ENCODE results near the gene PDE4D.
"Not testable (repeated sequence)": the region's sequence is repeated elsewhere in the genome, so short reads cannot be mapped to it uniquely, and the experiment has no call there.

Gene PDE4D

DNA sequence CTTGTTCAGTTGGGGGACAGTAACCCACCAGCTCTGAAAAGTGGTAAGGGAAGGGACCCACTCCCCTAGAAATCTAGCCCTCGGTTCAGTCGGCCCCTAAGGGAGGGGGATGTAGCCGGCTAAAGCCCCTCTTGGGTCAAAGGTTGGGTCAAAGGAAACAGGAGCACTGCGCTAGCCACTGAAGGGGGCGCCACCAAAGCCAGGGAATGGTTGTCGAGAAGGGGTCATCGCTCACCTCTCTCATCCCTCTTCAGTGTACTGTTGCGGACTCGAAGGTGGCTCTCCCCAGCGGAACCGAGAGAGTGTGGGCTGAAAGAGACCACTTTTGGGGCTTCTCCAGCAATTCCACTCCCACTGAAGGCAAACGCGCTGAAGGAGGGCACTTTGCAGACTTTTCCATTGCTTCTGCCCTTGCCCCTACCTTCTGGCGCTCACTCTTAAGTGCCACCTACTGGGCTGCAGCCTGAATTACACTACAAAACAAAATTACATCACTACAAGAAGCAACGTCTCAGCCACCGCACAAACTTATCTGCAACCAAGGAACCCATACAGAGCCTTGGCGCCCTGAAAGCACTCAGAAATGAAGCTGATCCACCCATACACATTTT is 396.9 kb downstream of the PDE4D start:
- no peak for DNase-seq

DNA sequence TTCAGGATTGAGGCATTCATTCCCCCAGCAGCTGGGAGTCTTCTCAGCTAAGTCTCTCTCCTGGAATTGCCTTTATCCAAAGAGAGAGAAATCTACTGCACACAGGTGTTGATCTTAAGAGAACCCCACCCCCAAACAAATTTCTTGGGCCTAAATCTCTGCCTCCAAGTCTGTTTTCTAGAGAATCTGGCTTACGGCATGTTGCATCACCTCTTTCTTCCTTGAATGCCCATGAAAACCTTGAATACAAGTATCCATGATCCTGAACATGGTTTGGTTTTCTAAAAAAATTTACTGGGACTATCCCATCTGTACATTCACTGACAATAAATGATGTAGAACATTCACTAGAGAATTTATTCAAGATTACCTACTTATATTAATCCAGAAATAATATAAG is 401.6 kb downstream of the PDE4D start:
- no peak for DNase-seq

DNA sequence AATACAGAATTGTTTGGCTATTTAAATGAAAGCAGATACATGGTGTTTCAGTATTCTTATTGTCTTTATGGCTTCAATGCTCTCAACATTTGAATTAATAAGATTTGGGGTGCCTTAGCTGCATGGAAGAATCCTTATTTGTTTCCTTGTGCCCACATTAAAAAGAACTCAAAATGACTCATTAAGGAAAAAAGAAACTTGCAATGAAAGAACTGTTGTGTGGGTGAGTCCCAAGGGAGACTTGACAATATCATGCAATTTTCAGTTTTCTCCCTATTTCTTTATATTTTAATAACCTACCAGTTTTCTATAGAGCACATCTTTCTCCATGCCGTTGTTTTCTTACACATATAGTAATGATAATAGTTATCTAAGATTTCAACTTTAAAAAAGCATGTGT is 404.0 kb downstream of the PDE4D start:
- no peak for DNase-seq

DNA sequence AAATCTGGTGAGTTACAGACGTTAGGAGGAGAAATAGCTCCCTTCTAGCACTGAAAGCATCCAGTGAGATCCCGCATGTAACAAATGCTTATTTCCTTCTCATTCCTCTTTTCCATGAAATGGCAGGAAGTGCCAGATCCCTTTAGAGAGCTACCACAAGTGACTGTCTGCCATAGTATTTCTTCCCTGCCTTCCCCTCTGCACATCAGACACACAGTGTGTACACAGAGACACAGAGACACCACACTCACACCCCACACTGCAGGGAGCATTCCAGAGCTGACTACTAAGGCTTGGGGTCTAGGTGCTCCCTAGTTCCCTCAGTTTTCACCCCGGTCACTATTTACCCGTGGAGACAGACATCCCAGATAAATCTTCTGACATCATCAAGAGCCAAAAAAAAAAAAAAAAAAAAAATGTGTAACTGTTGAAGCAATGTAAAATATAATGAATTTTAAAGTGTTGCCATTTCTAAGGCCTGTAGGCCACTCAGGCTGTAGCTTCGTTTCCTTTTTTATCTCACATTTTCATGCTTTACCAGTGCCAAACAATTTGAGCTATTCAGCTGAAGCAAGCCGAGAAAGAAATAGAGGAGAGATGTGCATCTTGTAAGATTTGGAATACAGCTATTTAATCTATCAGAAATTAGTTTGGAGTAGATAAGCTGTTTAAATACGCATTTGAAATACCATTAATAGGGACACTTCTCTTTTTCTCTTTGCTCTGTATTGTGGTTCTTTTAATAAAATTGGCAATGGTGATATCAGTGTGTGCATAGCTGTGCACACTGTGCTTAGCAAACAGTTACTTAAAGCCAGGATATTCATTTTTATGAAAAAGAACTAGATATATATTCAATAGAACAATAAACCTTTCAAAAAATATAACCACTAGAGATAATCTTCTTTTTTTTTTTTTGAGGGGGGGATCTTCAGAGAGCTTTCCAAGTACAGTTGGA is 405.5 kb downstream of the PDE4D start:
- no peak for DNase-seq

DNA sequence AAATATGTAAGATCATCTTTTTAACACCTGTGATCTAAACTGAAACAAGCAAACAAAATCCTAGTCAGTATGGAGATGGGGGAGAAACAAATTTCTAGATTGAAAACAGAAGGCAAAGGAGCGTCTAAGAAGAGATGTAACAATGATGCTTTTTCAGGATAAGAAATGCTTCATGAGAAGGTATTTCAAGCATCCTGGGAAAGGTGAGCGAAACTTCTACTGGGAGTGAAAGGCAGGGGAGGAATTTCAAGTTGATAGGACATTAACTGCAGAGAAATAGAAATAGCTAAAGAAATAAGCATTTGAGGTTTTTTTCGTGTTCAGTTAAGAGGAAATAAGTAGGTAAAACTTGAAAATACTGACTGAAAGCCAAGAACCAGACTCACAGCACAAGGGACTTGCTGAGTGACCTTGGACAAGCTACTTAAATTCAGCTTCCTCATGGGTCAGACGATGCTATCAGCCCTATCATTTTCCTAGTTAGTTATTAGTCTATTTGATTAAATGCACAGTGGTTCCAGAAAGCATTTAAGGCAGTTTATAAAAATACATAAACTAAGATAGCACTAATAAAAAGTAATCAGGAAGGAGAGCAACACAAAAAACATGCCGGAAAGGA is 406.3 kb downstream of the PDE4D start:
- no peak for DNase-seq

DNA sequence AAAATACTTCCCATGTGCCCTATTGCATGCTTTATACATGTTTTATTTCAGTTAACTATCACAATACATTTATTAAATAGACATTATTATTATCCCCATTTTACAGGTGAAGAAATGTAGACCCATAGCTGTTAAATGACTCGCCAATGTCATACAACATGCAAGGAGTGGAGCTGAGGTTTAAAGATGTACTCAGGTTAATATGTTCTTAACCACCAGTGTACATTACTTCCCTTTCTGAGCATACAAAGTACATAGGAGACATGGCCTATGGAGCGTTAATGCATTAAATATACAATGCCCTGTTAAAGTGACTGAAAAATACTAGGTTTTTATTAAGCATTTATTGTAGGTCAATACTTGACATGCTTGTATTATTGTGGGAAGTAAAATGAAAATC is 407.0 kb downstream of the PDE4D start:
- no peak for DNase-seq

DNA sequence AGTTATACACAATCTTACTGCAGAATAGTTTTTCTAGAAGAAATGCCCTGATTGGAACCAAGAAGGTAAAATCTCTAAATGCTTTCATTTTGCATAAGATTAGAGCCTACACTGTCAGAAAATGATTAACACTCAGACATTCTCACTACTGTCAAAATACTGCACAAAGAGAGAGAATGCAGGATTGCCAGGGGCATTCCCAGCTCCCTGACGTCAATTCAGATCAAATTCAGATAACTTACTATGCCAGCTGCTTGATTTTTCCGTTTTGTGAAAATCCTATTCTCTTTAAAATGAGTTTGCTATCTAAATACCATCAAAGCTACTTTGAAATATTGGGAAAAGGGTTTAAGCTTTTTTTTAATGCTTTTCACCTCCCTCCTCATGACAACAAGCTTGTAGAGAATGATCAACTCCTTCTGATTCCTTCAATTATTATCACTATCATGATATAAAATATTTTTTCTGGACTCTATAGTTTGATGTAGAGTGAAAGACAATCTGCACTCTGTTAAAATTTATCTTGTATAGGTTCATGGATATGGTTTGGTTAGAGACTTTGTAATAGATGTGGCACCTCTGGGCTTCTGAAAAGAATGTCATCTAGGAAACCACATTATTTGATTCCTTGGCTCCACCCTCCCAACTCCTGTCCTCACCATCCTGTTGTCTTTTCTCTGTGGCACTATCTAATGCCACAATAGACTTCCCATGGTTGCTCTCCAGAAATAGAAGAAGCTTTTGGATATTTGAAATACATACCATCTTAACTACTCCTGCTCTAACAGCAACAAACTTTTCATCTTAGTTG is 407.7 kb downstream of the PDE4D start:
- no peak for DNase-seq

DNA sequence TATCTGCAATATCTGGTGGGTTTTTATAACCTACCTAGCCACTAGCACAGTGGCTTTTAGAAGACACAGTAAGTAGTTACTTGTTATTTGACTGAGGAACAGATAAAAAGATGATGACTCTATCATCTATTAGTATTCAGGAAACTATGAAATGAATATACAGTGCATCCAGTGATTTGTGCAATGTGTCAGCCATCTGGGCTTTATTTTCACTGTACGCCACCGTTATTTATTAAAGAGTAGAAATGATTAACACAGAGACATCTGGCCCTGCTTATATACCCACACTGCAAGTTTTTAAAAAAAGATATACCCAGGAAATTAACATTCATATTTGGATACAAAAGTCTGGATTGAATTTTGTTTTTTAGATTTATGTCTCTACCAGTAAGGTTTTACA is 408.4 kb downstream of the PDE4D start:
- DNase-seq: no peak

DNA sequence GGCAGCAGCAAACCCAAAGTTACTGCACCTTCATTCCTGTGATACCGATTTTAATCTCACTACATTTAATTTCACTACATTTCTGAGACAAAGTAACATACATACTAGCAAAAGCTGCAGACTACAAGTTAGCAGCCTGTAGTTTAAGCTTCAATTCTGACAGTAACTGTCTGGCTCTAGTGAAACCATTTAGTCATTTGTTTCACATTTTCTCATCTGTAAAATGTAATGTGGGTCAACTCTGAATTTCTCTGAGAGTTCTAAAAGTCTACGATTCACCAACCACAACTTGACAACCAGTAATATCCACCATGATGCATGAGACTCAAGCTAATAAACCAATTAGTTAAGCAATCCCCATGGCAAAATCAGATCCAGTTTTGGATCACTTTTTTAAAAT is 408.9 kb downstream of the PDE4D start:
- no peak for DNase-seq

DNA sequence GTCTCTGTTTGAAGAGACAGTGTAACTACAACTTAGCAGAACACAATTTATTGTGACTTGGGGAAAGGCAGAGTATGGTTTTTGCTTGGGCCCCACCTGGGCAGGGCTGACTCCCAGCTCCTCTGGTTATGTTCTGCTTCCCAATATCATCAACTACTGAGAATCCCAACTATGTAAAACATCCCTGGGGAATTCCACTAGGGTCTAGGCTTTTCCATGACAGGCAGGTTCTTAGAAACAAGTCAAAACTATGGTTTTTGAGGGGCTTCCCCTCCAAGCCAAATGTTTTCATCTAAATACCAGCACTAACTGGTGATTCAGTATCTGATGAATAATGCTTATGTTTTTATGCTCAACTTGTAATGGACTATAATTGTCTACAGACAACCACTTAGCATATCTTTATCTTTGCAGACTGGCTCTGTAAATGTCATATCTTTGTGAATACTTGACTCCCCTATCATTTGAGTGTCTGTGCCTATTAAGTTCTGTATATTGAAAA is 409.5 kb downstream of the PDE4D start:
- DNase-seq: no peak

DNA sequence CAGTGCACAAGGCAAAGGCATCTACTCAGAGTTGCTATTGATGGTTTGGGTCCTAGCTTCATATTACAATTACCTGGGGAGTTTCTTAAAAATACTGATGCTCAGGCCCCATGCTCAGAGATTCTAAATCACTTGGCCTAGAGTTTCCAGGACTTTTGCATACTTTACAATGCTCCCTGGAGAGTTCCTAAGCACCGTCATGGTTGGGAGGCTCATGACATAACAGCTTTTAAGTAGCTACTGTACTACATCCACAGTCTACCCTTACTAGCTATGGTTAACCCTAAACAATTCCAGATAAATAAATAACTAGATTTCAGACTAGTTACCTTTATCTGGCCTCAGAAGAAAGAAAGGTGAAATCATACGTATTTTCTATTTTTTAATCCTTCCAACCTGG is 414.4 kb downstream of the PDE4D start:
- DNase-seq: no peak

DNA sequence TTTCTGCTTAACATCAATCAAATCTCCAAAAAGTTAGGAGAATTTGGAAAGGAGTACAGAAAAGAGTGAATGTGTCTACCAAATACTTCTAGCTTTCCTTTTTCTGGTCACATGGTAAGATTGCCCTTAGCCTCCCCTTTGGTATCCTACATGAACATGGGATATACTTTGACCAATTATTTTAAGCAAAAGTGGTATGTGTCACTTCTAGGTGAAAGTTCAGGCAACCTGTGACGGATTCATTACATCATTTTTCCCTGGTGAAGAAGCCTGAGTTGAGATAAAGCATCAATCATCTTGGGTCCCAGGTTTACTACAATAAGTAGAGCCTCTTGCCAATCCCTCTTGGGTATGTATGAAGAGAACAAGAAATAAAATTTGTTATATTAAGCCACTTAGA is 419.2 kb downstream of the PDE4D start:
- DNase-seq: no peak

DNA sequence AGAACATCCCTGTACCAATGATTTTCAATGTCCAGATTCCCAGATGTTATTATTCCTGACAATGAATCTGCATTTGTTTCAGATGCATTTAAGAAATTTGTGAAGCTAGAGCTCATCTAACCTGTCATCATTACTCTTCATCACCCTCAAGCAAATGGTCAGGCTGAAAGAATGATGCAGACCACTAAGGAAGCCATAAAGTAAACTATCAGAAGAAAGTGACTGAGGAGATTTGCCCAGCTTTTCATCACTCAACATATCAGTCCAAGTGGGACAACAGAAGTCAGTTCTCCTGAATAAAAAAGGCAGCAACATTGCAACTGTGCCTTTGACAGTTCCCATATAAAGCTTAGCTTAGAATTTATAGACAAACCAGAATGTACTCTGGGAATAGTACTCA is 419.9 kb downstream of the PDE4D start:
- DNase-seq: no peak

DNA sequence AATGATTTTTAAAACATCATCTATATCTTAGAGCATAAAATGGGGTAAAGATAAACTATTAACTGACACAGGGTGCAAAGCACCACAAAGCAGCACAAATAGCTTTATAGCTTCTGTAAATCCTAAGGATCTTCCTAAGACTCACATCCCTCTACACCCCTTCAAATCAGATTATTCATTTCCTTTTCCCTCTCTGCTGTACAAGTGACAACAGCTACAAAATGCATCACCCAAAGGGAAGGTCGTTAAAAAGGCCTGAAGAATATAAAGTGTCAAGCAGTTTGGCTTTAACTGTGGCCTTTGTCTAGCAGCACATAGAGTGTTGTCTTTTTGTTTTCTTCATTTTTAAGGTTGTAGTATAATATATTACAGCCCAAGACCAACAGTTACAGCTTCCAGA is 422.1 kb downstream of the PDE4D start:
- no peak for DNase-seq

DNA sequence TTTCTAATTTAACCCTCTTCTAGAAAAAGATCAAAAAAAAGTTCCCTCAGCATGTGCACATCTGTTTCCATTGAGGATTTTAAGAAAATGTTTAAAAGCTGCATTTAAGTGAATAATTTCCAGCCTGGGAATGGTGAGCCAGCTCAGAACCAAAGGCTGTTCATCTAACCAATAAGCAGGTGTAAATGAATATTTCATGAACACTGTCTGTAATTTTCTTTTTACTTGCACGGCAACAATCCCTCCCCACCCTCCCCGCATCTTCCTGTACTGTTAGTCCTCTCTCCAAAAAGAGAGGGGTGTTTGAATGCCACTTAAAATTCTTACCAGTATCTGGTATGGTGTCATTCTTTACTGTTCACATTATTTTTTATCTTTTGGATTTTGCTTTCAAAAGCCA is 425.6 kb downstream of the PDE4D start:
- DNase-seq: no peak

DNA sequence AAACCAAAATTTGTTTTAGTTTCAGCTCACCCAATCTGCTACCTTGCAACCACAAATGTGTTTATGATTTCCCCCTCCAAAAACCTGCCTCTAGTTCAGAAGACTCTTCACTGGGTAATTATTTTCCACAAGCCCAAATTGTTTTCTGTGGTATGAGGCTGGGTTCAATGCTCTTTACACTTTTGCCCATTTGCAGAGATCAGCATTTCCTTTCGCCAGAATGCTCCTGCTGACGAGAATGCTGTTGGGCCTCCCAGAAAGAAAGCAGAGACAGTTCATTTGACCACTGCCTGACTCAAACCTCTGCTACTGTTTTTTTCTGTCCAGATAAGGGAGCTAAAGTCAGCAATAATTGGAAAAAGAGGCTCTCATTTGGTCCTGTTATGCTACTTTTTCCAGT is 427.3 kb downstream of the PDE4D start:
- no peak for DNase-seq

DNA sequence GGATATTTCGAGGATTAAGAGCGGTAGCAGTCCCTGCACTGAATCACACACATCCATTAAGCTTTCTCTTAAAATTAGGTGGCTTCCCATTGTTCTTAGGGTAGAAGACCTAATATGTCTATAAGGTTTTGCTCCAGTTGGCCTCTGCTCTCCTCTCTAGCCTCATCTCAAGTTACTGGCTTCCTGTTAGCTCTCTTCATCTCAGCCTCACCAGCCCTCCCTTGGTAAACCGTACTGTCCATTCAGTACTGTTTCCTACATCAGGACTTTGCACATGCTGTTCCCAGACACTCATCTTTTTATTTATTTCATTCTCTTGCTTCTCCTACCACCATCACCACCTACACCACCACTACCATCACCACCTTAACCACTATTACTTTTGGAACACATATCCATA is 428.6 kb downstream of the PDE4D start:
- DNase-seq: no peak

DNA sequence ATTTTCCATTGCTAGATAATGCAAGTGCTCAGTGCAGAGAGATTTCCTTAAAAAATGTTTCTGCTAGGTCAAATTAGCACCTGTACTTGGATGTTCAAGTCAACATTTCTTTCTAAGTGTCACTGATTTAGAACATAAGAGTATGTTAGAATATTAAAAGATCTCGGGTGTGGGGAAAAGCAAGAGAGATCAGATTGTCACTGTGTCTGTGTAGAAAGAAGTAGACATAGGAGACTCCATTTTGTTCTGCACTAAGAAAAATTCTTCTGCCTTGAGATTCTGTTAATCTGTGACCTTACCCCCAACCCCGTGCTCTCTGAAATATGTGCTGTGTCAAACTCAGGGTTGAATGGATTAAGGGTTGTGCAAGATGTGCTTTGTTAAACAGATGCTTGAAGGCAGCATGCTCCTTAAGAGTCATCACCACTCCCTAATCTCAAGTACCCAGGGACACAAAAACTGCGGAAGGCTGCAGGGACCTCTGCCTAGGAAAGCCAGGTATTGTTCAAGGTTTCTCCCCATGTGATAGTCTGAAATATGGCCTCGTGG is 429.8 kb downstream of the PDE4D start:
- not testable (repeated sequence) for DNase-seq

DNA sequence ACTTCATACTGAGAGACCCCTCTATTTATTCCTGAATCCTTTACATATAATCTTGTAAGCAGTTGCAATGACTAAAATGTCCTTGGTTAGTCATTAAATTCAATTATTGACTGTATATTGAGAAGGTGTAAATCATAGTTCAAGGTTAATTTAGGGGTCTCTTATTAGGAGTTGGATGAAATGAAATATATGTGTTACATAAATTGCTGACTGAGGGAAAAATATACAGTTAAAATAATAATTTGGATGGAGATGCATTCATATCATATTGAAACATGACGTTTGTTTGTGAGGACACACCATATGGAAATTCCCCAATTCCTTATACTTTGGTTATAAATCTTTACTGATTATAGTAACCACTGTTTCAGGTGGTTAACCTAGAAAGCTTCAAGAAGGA is 430.6 kb downstream of the PDE4D start:
- no peak for DNase-seq

DNA sequence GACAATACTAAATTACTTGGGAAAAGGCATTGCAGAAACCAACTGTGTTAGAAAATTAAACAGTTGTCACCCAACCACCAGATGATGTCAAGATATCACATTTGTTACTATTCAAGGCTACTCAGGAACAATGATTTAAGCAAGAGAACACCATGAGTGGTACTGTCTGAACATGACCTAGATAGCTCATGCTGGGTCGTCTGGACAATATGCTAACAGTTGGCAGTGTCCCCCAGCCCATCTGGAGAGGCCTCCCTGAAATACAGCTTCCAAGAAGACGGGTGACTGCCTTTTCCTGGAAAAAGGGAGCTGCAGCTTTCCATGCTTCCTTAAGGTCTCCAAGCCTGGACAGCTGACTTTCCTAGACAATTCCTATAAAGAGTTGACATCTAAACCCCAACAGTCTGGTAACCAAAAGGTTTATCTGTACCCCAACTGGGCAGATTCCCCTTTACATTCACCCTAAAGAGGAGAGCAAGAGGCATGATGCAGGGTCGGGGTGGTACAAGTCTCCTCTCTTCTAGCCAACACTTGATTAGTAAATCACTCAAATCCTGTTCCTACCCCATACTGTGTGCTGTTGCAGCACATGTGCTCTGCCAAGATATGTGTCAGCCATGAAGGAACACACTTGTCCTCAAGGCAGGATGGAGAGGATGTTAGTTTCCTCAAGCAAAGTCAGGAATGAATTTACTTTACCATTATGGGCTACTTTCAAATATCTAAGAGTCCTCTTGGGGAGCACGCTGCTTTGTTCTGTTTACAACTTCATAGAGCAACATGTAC is 433.0 kb downstream of the PDE4D start:
- DNase-seq: no peak

DNA sequence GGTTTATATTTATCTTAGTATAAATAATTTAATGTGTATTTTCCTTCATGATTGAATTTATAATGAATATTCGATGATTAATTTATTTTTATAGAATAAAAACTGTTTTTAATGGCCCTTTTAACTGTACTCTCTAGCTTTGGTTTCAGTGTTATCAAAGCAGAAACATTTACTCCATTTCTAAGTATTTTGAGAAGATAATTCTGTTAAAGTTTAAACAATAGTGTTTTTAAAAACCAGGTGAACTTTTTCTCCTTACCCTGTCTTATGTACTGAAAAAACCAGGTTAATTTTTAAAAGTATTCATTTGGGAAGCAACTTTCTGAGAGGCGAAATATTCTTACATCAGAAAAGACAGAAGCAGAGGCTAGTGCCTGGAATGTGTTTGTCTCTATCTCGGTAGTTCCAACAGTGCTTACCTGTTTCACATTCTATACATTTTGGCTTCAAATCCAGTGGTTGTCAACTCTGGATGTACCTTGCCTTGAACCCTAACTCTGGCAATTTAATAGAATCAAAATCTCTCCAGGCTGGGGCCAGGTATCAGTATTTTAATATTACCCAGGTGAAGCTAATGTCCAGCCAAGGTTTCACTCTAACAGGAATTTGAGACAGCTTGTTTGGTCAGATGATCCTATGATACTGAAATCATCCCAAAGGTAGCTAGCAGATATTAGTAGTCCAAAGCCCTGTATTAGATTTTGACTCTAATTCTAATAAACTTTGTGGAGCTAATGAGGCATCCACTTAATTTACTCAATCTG is 434.4 kb downstream of the PDE4D start:
- no peak for DNase-seq
